Measurements from ENCODE around the gene FAM219A.
"Not testable (repeated sequence)": the region's sequence is repeated elsewhere in the genome, so short reads cannot be mapped to it uniquely, and the experiment has no call there.

The FAM219A gene

DNA sequence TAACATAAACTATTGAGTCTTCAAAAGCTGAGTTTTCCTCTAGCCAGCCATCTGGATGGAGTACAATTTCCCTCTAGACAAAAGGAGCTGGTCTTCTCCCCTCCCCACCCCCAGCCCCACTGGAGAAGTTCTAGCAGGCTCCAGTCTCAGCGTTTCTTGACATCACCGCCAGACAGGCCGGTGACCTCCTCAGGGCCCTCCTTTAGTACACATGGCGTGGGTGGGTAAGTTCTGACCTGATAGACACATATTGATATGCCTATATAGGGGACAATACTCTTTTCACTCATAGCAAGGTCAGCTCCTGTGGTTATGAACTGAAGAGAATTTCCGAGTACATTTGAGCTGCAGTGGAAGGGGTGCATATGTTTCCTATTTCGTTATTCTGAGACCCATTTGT lies 27.5 kb upstream of the FAM219A start:
- no peak for DNase-seq

DNA sequence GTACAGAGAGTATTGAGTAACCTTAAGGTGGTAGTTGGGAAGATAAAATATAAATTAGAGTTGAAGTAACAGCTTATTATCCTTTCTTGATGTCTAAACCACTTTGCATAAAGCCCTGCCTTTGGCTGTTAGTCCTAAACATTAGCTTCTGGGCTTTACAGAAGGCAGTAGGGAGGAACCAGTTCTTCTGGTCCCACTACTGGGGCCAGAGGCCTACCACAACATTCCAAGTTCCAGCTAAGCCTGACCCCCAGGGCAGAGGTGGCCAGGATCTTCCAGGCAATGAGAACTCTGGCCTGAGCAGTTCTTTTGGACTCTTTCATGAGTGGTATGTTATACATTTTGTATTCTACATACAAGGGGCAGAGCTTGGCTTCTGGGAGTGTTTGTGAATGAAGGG lies 26.3 kb upstream of the FAM219A start:
- DNase-seq, result no peak

DNA sequence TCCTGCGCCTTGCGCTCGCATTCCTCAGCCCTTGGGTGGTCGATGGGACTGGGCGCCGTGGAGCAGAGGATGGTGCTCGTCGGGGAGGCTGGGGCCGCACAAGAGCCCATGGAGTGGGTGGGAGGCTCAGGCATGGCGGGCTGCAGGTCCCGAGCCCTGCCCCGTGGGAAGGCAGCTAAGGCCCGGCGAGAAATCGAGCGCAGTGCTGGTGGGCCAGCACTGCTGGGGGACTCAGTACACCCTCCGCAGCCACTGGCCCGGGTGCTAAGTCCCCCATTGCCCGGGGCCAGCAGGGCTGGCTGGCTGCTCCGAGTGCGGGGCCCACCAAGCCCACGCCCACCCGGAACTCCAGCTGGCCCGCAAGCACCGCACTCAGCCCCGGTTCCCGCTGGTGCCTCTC lies 24.4 kb upstream of the FAM219A start:
- not testable (repeated sequence) for DNase-seq

GRCh38 chr9:34481620-34482019 lies 23.2 kb upstream of the FAM219A start:
- DNase-seq, result not testable (repeated sequence)

GRCh38 chr9:34479431-34479866 lies 21.1 kb upstream of the FAM219A start:
- DNase-seq, result no peak

DNA sequence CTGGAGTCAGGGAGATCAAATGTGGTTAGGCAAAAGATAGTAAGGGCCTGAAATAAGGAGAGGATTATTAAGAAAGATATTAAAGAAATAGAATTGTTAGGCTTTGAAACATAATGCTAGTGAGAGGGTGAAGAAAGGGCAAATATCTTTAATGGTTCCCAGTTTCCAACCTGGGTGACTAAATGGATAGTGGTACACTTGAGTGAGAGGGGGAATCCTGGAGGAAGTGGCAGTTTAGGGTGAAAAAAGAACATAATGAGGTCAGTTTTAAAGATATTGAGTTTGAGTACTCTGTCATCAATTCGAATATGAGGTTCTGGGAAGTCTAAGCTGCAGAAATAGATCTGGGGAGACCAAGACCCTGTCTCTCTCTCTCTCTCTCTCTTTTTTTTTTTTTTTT lies 19.2 kb upstream of the FAM219A start:
- no peak for DNase-seq

DNA sequence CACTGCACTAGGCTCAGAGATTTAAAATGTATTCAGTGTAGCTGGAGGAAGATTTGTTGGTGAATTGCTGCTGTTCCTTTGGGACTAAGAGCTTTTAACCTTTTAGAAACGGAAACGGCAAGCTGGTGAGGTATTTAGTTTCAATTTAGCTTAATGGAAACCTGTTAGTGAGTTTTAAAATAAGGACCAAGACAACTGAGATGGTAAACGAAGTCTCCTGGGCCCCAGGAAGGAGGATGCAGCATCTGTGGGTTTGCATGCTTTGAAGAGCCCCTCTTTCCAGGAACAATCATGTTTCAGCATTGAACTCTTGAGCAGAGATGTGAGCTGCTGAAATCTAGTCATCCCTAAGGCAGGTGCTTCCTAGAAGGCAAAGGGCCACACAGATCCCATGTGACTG lies 16.7 kb upstream of the FAM219A start:
- DNase-seq, result no peak

DNA sequence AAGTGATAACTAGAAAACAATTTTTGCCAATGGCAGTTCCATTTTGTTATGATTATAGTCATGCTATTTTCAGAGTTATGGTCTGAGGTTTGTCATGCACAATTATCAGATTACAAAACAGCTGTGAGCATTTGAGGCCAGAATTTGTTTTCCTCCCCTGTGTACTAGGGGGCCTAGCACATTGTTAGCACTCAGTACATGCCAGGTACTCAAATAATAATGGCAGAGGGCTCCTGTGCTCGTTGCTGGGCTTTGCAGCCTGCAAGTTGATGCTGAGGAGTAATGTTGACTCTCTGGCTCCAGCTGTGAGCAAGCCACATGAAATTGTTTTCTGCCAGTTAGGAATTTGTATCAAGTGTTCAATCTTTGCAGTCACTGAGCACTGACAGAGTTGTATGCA lies 7.1 kb upstream of the FAM219A start:
- no peak for DNase-seq

GRCh38 chr9:34464571-34464970 lies 6.2 kb upstream of the FAM219A start:
- no peak for DNase-seq

- no peak for DNase-seq
Observed at GRCh38 chr9:34463901-34464232, 5.5 kb upstream of the FAM219A start.

GRCh38 chr9:34463098-34463900 lies 4.9 kb upstream of the FAM219A start:
- DNase-seq, result peak in 11 of 56 donors; percentile 3 to 37 (median 14)

DNA sequence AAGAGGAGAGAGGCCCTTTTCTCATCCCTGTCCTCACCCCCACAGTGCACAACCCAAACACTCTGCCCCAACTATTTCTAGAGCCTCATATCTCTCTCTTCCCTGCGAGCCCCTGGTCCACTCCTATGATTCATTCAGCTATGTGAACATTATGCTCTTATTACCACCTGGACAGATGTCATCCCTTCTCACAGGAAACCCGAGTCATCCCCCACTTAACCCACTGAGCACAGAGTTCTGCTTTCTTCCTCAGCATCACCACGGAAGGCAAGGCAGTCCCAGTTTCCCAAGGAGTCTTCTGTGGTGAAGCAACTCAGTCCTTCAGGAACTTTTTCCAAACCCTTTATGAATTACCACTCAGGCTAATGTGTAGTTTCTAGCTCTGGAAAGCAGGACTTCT lies 1.6 kb upstream of the FAM219A start:
- no peak for DNase-seq

DNA sequence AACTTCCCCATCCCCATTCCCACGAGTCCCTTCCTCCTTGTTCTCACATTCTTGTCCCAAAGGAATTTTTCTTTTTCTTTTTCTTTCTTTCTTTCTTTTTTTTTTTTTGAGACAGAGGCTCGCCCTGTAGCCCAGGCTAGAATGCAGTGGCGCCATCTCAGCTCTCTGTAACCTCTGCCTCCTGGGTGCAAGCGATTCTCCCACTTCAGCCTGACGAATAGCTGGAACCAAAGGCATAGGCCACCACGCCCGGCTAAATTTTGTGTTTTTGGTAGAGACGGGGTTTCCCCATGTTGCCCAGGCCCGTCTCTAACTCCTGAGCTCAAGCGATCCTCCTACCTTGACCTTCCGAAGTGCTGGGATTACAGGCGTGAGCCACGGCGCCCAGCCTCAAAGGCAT lies 986 bp upstream of the FAM219A start:
- no peak for DNase-seq

- no peak for DNase-seq
Observed at GRCh38 chr9:34458959-34459340, 580 bp upstream of the FAM219A start.

GRCh38 chr9:34457266-34458012 lies 931 bp downstream of the FAM219A start:
- peak in 49 of 56 donors; percentile 5 to 76 (median 51) for DNase-seq

DNA sequence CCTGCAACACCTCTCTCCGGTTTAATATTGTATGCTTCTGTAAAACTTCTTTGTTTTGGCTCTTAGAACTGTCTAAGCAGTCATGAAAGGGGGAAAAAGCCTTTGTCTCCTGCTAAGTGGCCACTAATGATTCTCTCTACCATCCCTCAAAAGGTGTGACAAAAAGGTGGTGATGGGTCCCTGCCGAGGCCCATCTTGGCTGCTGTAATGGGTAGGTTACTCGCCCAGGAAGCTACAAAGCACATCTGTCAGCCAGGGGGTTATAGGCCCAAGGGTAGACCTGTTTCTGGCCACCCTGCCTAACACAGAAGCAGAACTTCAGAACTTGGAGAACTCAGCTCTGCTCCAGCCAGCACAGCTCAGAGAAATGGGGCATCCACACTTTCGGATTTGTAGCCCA lies 1.6 kb downstream of the FAM219A start:
- no peak for DNase-seq

GRCh38 chr9:34456151-34456550 lies 2.2 kb downstream of the FAM219A start:
- DNase-seq, result no peak

DNA sequence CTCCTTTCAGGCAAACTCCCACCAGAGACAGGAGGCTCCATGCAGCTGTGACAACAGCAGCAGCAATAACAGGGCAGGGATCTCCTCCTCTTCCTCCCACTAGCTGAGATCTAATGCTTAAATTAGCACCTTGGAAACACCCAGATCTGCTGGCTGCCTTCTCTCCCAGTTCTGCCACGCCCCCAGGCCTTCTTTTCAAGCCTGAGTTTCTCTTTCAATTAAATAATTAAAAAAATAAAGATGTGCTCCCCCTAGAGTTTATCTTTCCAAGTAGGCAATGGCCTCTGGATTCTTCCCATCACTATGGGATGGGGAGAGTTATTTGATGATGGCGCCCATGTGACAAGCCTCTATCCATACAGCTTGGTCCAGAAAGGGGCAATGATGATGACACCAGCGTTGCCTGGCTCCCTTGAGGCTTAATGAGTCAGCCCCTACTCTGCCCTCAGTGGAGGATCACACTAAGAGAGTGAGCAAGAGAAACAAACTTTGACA lies 3.8 kb downstream of the FAM219A start:
- peak in 6 of 56 donors; percentile 5 to 29 (median 16) for DNase-seq

- DNase-seq, result no peak
Observed at GRCh38 chr9:34452568-34452967, 5.8 kb downstream of the FAM219A start.

- DNase-seq, result no peak
Observed at GRCh38 chr9:34451545-34451944, 6.8 kb downstream of the FAM219A start.

DNA sequence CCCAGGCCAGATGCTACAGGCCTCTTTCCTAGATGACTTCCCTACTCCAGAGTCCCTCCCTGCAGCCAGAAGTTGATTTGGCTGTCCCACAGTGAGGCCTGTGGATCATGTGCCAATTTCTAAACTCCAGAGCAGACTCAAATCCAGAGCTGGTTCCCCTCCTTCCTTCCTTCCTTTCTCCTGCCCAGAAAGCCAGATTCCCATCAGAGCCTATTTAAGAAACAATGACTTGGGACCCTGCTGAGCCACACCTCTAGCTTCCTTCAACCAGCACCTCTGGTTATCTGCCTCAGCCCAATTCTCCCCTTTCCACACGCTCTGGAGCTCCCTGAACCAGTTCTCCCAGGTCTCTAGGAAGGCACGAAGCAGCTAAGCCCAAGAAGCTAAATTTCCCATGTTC lies 7.2 kb downstream of the FAM219A start:
- no peak for DNase-seq

DNA sequence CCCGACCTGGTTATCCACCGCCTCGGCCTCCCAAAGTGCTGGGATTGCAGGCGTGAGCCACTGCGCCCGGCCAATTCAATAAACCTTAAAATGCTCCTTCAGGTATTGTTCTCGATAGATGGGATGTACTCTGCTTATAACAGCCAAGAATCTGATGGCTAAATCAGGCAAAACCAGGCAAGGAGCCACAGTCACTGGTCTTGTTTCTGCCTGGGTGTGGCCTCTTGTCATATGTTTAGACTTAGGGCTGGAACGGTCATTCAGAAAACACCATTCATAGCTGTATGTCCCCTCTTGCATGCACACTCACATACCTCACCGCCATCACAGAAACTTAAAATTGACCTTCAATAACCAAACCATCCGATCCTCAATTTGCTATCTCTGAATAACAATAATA lies 7.7 kb downstream of the FAM219A start:
- no peak for DNase-seq

- DNase-seq, result no peak
Observed at GRCh38 chr9:34446951-34447350, 11.4 kb downstream of the FAM219A start.

All from amygdala (tissue), 56 donors.